Measurements from ENCODE around the gene P4HTM.

DNA sequence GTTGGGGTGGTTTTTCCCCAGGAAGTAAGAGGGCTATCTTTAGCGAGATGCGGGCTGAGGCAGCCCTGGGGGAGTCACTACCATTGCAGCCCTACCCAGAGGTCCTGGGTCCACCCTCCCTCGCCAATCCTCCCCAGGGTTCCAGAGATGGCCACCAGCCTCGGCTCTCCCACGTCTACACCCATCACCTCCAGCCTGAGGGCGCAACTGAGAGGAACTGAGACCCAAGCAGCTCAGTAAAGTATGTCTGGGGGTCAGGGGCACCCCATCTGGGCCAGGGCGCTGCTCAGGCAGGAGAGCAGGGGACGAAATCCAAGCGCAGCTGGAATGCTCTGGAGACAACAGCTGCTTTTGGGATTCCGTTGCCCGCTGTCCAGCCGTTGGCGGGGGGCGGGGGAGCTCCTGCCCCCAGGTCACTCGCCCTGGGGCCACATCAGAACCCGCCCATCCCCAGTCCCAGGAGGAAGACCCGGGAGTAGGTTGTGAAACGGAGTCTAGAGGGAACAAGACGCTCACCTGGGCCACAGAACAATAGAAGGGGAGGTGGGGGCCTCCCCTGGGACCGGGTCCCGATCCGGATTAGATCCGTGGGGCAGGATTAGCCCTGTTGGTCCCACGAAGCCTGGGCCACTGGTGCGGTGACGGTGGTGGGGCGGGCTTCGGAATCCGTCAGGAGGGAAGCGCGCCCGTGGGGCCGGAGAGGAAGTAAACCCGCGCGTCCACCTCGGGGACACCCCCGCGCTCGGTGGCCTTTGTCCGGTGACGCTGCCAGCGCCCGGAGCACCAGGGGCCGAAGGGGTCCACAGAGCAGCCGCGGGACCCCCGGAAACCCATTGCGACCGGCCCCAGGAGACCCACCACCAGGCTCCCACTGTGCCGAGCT is 30.5 kb downstream of the P4HTM start:
- TF ChIP-seq, protein P1, sequence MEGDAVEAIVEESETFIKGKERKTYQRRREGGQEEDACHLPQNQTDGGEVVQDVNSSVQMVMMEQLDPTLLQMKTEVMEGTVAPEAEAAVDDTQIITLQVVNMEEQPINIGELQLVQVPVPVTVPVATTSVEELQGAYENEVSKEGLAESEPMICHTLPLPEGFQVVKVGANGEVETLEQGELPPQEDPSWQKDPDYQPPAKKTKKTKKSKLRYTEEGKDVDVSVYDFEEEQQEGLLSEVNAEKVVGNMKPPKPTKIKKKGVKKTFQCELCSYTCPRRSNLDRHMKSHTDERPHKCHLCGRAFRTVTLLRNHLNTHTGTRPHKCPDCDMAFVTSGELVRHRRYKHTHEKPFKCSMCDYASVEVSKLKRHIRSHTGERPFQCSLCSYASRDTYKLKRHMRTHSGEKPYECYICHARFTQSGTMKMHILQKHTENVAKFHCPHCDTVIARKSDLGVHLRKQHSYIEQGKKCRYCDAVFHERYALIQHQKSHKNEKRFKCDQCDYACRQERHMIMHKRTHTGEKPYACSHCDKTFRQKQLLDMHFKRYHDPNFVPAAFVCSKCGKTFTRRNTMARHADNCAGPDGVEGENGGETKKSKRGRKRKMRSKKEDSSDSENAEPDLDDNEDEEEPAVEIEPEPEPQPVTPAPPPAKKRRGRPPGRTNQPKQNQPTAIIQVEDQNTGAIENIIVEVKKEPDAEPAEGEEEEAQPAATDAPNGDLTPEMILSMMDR (IDR thresholded peaks at IDR 0.05), result no peak
- TF ChIP-seq EP300 (IDR thresholded peaks at IDR 0.05), result no peak
- no peak for TF ChIP-seq POLR2AphosphoS5 (IDR thresholded peaks at IDR 0.05)
